ENCODE measurements around the gene SORL1.
"Not testable (repeated sequence)": the region's sequence is repeated elsewhere in the genome, so short reads cannot be mapped to it uniquely, and the experiment has no call there.

Gene SORL1

DNA sequence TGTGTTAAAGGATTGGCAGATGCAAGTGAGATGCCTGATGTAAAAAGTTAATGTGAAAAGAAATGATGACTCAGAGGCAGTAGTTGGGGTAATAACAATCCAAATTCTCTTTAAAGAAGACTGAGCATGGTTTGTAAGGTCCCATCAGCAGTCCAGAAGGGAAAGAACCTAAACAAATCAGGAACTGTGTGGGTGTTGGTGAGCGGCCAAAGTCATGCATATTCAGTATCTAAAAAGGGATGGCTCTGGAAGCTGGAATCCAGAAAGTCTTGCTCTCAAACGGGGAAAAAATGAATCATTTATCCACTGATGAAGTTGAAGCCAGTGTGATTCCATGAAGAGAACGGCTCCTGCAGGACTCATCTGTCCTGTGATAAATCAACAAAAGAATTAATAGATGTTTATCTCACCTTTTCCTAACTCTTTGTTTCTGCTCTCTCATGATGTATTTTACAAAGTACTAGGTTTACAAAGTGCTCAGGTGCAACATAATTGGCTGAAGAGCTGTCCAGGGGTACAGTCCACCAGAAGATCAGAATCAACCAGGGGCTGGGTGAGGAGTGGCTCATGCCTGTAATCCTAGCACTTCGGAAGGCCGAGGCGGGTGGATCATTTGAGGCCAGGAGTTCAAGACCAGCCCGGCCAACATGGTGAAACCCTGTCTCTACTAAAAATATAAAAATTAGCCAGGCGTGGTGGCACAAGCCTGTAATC, 21.1 kb downstream of the SORL1 start:
- no peak for DNase-seq (ENCODE audit: low read depth in 4 of 4, low spot score in 1 of 4)

DNA sequence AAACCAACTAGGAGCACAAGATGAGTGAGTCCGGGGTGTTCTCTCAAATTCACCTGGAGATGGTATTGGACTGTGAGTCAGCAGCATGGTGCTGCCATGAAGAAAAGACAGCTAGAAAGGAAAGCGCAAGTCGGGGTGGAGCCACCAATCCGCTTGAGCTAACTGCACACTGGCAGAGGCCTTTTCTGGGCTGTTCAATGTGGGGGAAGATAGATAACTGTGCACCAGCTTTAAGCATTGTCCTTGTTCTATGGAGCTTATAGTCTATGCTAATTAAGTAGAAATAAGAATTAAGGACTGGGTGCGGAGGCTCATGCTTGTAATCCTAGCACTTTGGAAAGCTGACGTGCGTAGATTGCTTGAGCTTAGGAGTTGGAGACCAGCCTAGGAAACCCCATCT, 22.6 kb downstream of the SORL1 start:
- DNase-seq (ENCODE audit: low read depth in 4 of 4, low spot score in 1 of 4) = no peak

- DNase-seq (ENCODE audit: low read depth in 4 of 4, low spot score in 1 of 4) = no peak
Measured at GRCh38 chr11:121476379-121477032, 24.4 kb downstream of the SORL1 start.

DNA sequence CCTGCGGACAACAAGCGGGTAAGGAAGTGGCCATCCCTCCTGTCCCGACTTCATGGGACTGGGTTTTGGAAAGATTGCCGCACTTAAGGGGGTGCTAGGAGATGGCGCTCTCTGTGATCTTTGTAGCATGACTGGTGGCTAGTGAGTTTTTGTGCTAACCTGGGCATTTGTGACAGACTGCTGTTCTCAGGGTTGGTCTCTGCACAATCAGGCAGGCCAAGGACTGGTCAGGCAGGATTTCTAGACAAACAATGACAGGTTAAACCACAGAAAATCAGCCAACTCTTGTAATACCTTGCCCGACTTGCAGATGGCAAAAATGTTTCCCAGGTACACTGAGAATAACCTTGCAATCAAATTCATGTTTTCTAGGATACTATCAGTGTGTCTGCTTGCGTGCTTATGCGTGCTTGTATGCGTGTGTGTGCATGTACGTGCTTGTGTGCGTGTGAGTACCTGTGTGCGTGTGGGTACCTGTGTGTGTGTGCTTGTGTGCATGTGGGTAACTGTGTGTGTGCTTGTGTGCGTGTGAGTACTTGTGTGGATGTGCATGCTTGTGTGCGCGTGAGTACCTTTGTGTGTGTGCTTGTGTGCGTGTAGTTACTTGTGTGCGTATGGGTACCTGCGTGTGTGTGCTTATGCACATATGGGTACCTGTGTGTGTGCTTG, 26.2 kb downstream of the SORL1 start:
- no peak for DNase-seq (ENCODE audit: low read depth in 4 of 4, low spot score in 1 of 4)

- DNase-seq (ENCODE audit: low read depth in 4 of 4, low spot score in 1 of 4) = no peak
Measured at GRCh38 chr11:121478895-121479697, 27.0 kb downstream of the SORL1 start.

DNA sequence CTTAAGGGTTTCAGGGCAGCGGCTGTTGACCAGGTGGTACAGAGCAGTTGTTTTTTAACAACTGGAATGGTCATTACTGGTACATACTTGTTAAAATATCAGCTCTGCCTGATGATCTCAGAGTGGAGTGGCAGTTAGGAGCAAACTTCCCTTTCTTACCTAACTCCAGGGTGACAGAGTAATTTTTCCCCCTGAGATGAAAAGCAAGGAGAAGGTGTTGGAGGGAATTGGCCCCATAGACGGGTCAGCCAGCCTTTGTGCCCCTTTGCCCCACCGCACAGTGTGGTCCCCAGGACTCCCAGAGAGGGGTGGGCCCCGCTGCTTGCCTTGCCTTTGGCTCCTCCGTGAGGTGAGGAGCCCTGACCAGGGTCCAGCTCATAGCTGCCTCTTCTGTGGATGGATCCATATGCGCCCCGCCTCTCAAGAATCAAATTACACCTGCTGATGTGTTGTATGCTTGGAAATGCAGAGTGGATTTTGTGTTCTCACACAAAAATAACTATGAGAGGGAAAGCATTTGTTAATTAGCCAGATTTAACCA, 27.7 kb downstream of the SORL1 start:
- no peak for DNase-seq (ENCODE audit: low read depth in 4 of 4, low spot score in 1 of 4)

DNA sequence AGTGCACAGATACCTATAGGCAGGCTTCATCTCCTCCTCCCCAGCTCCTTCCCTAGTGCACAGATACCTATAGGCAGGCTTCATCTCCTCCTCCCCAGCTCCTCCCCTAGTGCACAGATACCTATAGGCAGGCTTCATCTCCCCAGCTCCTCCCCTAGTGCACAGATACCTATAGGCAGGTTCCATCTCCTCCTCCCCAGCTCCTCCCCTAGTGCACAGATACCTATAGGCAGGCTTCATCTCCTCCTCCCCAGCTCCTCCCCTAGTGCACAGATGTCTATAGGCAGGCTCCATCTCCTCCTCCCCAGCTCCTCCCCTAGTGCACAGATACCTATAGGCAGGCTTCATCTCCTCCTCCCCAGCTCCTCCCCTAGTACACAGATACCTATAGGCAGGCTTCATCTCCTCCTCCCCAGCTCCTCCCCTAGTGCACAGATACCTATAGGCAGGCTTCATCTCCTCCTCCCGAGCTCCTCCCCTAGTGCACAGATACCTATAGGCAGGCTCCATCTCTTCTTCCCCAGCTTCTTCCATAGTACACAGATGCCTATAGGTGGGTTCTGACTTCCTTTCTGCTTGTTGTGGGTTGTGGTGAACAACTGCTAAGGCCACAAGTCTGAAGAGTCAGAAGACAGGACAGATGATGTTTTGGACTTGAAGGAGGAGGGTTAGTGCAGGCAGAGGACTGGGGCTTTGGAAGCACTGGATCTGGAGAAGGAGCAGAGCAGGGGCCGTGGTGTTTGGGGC, 29.5 kb downstream of the SORL1 start:
- DNase-seq (ENCODE audit: low read depth in 4 of 4, low spot score in 1 of 4) = not testable (repeated sequence)

DNA sequence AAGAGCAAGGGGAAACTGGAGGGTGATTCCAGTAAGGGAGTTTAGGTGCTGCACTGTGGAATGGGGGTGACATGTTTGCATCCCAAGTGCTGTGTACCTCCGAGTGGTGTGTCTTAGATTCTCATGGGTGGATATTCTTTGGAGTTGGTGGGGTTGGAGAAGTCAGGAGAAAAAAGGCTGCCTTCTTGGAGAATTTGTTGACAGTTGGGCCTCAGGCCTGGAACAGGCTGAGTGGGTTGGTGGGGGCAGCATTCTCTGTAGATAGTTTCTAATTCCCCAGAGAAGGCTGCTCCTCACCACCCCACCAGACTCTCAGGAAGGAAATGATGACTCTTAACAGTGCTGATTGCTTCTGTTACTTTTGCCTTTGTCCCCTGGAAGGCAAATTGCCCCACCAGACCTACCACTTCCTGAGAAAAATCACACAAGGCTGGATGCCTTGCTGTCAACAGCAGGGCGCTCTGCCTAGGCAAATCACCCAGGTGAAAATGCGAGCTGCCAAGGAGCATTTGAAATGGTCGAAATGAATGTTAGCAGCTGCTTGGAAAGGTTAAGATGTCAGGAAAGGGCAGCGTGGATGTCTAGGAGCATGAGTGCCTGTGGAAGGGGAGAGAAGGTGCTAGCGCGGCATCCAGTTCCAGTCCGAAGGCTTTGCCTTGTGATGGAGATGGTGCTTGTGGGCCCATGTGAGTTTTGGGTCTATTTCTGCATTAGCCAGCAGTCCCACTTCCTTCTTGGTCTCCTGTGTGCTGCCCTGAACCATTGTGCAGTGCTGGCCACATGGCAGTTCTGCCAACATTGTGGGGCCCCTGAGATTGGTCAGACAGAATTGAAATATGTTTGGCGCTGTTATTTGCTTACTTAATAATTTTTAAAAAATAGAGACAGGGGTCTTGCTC, 30.4 kb downstream of the SORL1 start:
- no peak for DNase-seq (ENCODE audit: low read depth in 4 of 4, low spot score in 1 of 4)

GRCh38 chr11:121483805-121484480, 31.8 kb downstream of the SORL1 start:
- no peak for DNase-seq (ENCODE audit: low read depth in 4 of 4, low spot score in 1 of 4)

DNA sequence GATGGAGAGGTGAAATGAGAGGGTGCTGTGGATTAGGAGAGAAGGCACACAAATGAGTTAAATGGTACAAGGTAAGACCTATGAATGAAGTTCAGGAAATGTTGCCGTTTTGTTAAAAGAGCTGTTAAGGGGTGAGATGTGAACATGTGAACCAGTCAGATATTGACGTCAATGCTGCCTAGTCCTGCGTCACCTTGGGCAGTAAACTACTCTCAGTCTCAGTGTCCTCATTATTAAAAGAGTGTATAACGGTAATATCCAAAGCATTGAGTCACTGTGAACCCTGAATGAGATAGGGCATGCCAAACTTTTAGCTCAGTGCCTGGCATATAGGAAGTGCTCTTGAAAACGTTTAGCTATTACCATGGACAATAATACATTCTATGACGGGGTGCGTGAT, 33.1 kb downstream of the SORL1 start:
- DNase-seq (ENCODE audit: low read depth in 4 of 4, low spot score in 1 of 4) = no peak

GRCh38 chr11:121486054-121486453, 33.9 kb downstream of the SORL1 start:
- DNase-seq (ENCODE audit: low read depth in 4 of 4, low spot score in 1 of 4) = no peak

DNA sequence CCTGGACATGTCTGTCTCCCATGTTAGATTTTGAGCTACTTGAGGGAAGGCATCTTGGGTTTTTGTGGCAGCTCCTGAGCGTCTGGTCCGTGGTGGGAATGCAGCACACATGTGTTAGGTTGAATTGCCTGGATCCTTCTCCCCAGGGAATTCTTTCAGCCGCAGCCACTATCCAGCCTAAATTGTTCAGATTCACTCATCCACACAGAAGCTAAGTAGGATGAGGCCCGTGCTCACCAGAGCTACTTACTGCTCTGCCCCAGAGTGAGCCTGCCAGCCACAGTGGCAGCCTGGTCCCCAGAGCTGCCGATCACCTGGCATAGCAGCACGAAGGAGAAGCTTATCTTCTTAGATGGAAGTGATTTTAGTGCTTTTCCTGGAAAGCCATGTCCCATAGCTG, 35.1 kb downstream of the SORL1 start:
- no peak for DNase-seq (ENCODE audit: low read depth in 4 of 4, low spot score in 1 of 4)

DNA sequence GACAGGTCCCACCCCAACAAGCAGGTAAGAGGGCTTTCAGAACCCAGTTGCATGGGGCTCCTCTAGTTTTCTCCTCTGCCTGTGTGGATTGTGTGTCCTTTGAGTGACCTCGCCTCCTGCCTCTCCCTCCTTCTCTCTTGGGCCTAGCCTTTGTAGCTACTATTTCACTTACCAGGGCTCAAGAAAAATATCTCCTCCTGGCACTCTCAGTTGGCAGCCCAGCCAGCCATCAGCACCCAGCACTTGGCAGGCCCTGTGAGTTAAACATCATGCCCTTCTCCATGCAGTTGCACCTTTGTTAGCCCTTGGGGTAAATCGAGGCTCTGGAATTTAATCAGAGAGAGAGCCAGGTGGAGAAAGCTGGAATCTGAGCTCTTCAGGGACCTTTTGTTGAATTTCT, 36.1 kb downstream of the SORL1 start:
- no peak for DNase-seq (ENCODE audit: low read depth in 4 of 4, low spot score in 1 of 4)

- no peak for DNase-seq (ENCODE audit: low read depth in 4 of 4, low spot score in 1 of 4)
Measured at GRCh38 chr11:121488641-121489040, 36.5 kb downstream of the SORL1 start.

DNA sequence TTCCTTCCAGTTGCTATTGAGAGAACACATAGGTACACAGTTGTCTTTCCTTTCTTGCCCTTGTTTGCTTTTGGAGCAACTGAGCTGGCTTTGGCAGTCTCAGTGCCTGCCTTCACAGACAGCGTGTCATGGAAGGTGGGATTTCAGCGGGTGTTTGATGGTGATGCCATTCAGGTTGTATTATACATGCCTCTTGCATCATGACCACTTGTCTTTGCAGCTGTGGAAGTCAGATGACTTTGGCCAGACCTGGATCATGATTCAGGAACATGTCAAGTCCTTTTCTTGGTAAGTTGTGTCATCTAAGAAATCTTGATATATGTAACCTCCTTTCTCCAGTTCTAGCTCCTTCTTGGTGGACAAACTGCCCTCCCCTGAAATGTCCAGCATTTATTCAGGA, 37.7 kb downstream of the SORL1 start:
- DNase-seq (ENCODE audit: low read depth in 4 of 4, low spot score in 1 of 4) = no peak

GRCh38 chr11:121494355-121495099, 42.4 kb downstream of the SORL1 start:
- DNase-seq (ENCODE audit: low read depth in 4 of 4, low spot score in 1 of 4) = peak in 2 of 4 experiments; percentile 35 to 48

DNA sequence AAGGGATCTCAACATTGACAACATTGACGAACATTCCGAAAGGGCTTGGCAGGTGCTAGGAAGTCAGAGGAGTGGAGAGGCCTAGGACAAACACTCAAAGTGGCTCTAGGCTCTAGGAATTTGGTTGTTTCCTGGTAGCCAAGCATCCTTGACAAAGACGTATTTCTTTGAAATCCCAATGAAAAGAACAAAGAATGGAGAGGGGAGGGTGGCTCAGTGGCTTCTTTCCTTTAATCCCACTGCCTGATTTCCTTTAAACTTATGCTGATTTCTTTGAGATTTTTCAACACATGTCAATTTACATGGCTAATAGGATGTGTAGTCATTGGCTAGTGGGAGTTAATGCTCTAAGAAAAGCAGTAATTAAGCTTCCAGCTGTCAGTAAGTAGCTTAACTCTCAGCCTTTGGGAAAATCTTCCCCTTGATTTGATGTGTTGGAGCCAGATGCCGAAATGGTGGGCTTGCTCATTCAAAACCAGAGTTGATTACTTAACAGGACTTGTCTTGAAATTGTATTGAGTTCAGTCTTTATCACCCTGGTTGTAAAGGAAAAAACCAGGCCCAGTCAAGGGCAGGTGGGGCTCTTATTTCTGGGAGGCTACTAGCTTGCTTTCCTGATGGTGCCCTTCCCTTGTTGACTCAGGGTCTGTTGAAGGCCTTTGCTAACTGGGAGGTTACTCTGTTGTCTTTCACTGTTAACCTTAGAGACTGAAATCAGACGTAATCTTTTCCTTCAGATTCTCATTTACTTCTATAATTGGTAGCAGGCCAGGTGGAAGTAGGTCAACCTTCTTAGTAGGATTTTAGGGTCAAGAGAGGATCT, 45.3 kb downstream of the SORL1 start:
- no peak for DNase-seq (ENCODE audit: low read depth in 4 of 4, low spot score in 1 of 4)

Data from stimulated activated CD4-positive, alpha-beta T cell treated with anti-CD3 and anti-CD28 coated beads, Interleukin-1b, Interleukin-23, amount 100 ng/mL, for 24 hours (primary cell).